GM18907 (cell line): ENCODE measurements around the gene UGT1A3.
"Not testable (repeated sequence)": the region's sequence is repeated elsewhere in the genome, so short reads cannot be mapped to it uniquely, and the experiment has no call there.

Experiments used
- ATAC-seq: cut with Tn5 transposase; IDR thresholded peaks from one replicate; pipeline ENCODE4 v1.9.1; 2021; ENCODE audit warnings: mild to moderate bottlenecking, moderate library complexity; ENCODE audit not compliant: unreplicated experiment

UGT1A3 gene

GRCh38 chr2:233728723-233729301 lies at the start of gene UGT1A3:
TSS of gene UGT1A3 (plus strand) at chr2:233729042. CDS start at chr2:233729127, 85 bp downstream.
- ATAC-seq, result no peak

GRCh38 chr2:233679196-233679595 lies 49.6 kb upstream of the UGT1A3 start:
- no peak for ATAC-seq

GRCh38 chr2:233680361-233681045 lies 48.3 kb upstream of the UGT1A3 start:
- no peak for ATAC-seq

- no peak for ATAC-seq
Observed at GRCh38 chr2:233681521-233682099, 47.2 kb upstream of the UGT1A3 start, which contains the start of gene UGT1A7. TSS of gene UGT1A7 (plus strand) at chr2:233681901. CDS start at chr2:233681938, 37 bp downstream.

GRCh38 chr2:233684640-233685039 lies 44.2 kb upstream of the UGT1A3 start:
- ATAC-seq, result no peak

GRCh38 chr2:233686928-233687327 lies 41.9 kb upstream of the UGT1A3 start:
- no peak for ATAC-seq

- no peak for ATAC-seq
Observed at GRCh38 chr2:233688341-233688740, 40.5 kb upstream of the UGT1A3 start.

GRCh38 chr2:233689031-233689430 lies 39.8 kb upstream of the UGT1A3 start:
- no peak for ATAC-seq

GRCh38 chr2:233689501-233689900 lies 39.3 kb upstream of the UGT1A3 start:
- ATAC-seq, result no peak

- ATAC-seq, result no peak
Observed at GRCh38 chr2:233690444-233690843, 38.4 kb upstream of the UGT1A3 start.

GRCh38 chr2:233691443-233692433 lies 37.1 kb upstream of the UGT1A3 start:
- ATAC-seq, result no peak

GRCh38 chr2:233692648-233693047 lies 36.2 kb upstream of the UGT1A3 start, which contains the start of gene UGT1A6:
TSS of gene UGT1A6 (plus strand) at chr2:233692890. CDS start at chr2:233693005, 115 bp downstream.
- ATAC-seq, result no peak

- ATAC-seq, result no peak
Observed at GRCh38 chr2:233693963-233694362, 34.9 kb upstream of the UGT1A3 start.

GRCh38 chr2:233698740-233699139 lies 30.1 kb upstream of the UGT1A3 start:
- no peak for ATAC-seq

GRCh38 chr2:233699424-233700027 lies 29.3 kb upstream of the UGT1A3 start:
- no peak for ATAC-seq

- ATAC-seq, result no peak
Observed at GRCh38 chr2:233700028-233700635, 28.7 kb upstream of the UGT1A3 start.

- not testable (repeated sequence) for ATAC-seq
Observed at GRCh38 chr2:233700842-233701241, 28.0 kb upstream of the UGT1A3 start.

GRCh38 chr2:233702238-233702637 lies 26.6 kb upstream of the UGT1A3 start:
- no peak for ATAC-seq

GRCh38 chr2:233705911-233706506 lies 22.8 kb upstream of the UGT1A3 start:
- no peak for ATAC-seq

- ATAC-seq, result no peak
Observed at GRCh38 chr2:233706720-233707119, 22.1 kb upstream of the UGT1A3 start.
